HG02798 (cell line): ENCODE measurements around the gene ZFYVE9.
"Not testable (repeated sequence)": the region's sequence is repeated elsewhere in the genome, so short reads cannot be mapped to it uniquely, and the experiment has no call there.

Experiments
- ATAC-seq: cut with Tn5 transposase; IDR thresholded peaks from one replicate; pipeline ENCODE4 v1.9.1; 2021; ENCODE audit warnings: mild to moderate bottlenecking; ENCODE audit not compliant: unreplicated experiment, poor library complexity

ZFYVE9 gene

GRCh38 chr1:52364235-52364839 lies 222.4 kb downstream of the ZFYVE9 start:
- ATAC-seq, result no peak

DNA sequence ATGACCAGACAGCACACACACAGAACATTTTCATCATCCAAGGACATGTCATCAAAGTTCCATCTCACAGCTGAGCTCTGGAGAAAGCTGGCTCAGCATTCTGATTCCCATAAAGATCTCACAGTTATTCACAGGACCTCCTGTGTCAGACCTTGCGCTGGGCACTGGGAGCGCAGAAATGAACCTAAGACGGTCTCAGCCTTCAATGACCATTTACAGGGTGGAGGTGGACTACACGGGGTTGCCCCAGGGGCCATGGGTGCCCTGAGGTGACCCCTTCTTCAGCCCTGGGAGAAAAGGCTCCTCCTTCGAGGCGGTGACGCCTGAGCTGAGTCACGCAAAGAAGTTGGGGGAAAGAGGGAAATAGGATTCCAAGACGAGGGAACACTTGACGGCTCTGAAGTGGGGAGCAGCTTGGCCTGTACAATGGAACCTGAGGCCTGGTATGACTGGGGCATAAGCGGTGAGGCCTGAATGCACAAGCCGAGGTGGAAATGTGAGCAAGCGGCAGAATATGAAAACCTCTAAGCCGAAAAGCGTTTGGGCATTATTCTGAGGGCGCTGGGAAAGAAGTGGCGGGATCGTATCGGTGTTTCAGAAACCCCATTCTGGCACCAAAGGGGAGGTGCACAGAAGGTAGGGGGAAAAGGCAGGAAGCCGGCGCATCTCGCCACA lies 223.3 kb downstream of the ZFYVE9 start:
- ATAC-seq, result no peak

GRCh38 chr1:52365746-52366516 lies 224.0 kb downstream of the ZFYVE9 start, which contains the start of gene CC2D1B:
Gene CC2D1B (minus strand): TSS chr1:52366205. CDS start chr1:52364620, 1,585 bp downstream.
- ATAC-seq, result peak; percentile 91

DNA sequence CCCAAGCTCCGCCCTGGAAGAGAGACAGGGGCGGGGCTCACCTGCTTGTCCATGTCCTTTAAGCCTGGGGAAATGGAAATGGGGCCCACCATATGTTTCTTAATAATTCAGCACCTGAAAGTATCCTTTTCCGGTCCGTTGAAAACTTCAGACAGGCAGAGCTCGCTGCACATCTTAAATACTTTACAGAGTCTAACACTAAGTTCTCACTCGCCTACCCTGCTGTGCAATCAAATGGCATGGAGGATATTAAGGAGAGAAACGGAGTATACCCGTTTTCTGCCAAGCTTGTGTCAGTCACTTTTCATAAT lies 224.6 kb downstream of the ZFYVE9 start:
- no peak for ATAC-seq

GRCh38 chr1:52367272-52367671 lies 225.4 kb downstream of the ZFYVE9 start:
- ATAC-seq, result no peak

DNA sequence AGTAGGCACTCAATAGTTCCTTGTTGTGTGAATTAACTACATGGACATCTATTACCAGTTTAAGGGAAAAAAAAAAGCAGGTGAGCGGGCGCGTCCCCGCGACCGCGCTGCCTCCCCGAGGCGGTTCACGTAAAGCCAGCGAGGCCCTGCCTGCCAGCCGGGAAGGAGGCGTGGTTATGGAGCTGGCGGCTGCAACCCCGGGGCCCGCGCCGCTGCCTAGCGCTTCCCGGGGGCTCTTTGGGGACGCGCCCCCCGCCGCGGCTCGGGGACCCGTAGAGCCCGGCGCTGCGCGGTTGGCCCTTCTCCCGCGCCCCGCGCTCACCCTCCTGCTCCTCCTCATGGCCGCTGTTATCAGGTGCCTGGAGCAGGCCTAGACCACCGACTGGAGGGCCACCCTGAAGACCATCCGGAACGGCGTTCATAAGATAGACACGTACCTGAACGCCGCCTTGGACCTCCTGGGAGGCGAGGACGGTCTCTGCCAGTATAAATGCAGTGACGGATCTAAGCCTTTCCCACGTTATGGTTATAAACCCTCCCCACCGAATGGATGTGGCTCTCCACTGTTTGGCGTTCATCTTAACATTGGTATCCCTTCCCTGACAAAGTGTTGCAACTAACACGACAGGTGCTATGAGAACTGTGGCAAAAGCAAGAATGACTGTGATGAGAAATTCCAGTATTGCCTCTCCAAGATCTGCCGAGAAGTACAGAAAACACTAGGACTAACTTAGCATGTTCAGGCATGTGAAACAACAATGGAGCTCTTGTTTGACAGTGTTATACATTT lies 226.7 kb downstream of the ZFYVE9 start:
- ATAC-seq, result no peak

- ATAC-seq, result not testable (repeated sequence)
Measured at GRCh38 chr1:52369851-52370250, 228.0 kb downstream of the ZFYVE9 start.

- no peak for ATAC-seq
Measured at GRCh38 chr1:52385376-52385775, 243.5 kb downstream of the ZFYVE9 start.

DNA sequence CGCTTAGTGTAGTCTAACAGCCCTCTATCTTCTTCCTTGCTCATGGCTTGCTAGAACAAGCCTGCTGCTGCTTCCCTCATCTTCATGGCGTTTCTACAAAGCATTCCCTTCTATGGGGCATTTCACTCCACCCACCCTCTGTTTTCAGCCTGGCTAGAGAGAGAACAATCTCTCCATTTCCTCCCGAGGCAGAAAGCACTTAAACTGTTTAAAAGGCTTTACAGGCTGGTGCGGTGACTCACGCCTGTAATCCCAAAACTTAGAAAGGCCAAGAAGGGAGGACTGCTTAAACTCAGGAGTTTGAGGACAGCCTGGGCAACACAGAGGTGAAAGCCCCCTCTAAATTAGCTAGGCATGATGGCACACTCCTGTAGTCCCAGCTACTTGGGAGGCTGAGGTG lies 244.6 kb downstream of the ZFYVE9 start:
- no peak for ATAC-seq

DNA sequence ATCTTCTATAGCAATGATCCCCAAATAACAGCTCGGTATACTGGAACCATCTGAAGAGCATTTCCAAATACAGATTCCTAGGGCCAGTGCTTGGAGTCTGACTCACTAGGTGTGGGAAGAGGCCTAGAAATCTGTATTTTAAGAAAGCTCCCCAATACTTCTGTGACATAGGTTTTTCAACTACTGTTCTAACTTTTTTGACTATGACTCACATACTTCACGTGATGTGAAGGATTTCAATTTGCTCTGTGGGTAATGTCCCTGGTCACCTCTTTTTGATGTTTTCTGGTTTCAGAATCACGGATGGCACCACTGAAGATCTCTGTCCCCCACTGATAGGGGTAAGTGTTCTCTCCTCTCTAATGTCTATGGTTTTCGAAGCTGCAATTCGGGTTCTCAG lies 251.3 kb downstream of the ZFYVE9 start:
- ATAC-seq, result no peak
